Fibroblast of skin of right biceps (primary cell): ENCODE measurements around the gene SIM2.
A peak's percentile ranks its signal among the peaks of the same experiment; 100 is the strongest.

Experiments used
- DNase-seq: peaks from one replicate; pipeline ENCODE4 v3.0.0-alpha.2; 2013

The SIM2 gene

GRCh38 chr21:36743008-36743407, 44.1 kb downstream of the SIM2 start:
- DNase-seq = no peak

GRCh38 chr21:36743446-36743845, 44.5 kb downstream of the SIM2 start:
- DNase-seq = no peak

GRCh38 chr21:36744190-36744559, 45.3 kb downstream of the SIM2 start:
- DNase-seq = no peak

- no peak for DNase-seq
Measured at GRCh38 chr21:36744560-36745231, 45.8 kb downstream of the SIM2 start.

GRCh38 chr21:36745459-36745858, 46.5 kb downstream of the SIM2 start:
- no peak for DNase-seq

GRCh38 chr21:36747041-36747814, 48.3 kb downstream of the SIM2 start:
- no peak for DNase-seq

GRCh38 chr21:36747815-36748383, 49.0 kb downstream of the SIM2 start:
- peak; percentile 59 for DNase-seq

- peak; percentile 49 for DNase-seq
Measured at GRCh38 chr21:36749935-36750575, 51.1 kb downstream of the SIM2 start.

GRCh38 chr21:36750576-36750959, 51.7 kb downstream of the SIM2 start:
- peak; percentile 38 for DNase-seq

- no peak for DNase-seq
Measured at GRCh38 chr21:36751383-36751782, 52.5 kb downstream of the SIM2 start.

- DNase-seq = peak; percentile 75
Measured at GRCh38 chr21:36753556-36753955, 54.6 kb downstream of the SIM2 start.

GRCh38 chr21:36754241-36754898, 55.5 kb downstream of the SIM2 start:
- no peak for DNase-seq

- DNase-seq = no peak
Measured at GRCh38 chr21:36756527-36756926, 57.6 kb downstream of the SIM2 start.

- no peak for DNase-seq
Measured at GRCh38 chr21:36757196-36757595, 58.3 kb downstream of the SIM2 start.

GRCh38 chr21:36759348-36760083, 60.6 kb downstream of the SIM2 start:
- DNase-seq = no peak

GRCh38 chr21:36761685-36762084, 62.8 kb downstream of the SIM2 start:
- DNase-seq = no peak

- DNase-seq = no peak
Measured at GRCh38 chr21:36762642-36763041, 63.7 kb downstream of the SIM2 start.

GRCh38 chr21:36763305-36763704, 64.4 kb downstream of the SIM2 start:
- DNase-seq = no peak

- DNase-seq = peak; percentile 68
Measured at GRCh38 chr21:36765229-36765628, 66.3 kb downstream of the SIM2 start.

- DNase-seq = no peak
Measured at GRCh38 chr21:36766511-36766910, 67.6 kb downstream of the SIM2 start.

- DNase-seq = no peak
Measured at GRCh38 chr21:36767096-36767495, 68.2 kb downstream of the SIM2 start.

- no peak for DNase-seq
Measured at GRCh38 chr21:36768496-36768895, 69.6 kb downstream of the SIM2 start.
